HG03521 (cell line): ENCODE results near the gene KIAA0586.
"Not testable (repeated sequence)": the region's sequence is repeated elsewhere in the genome, so short reads cannot be mapped to it uniquely, and the experiment has no call there.

Experiments
- ATAC-seq: cut with Tn5 transposase; IDR thresholded peaks from one replicate; pipeline ENCODE4 v1.9.1; 2021; ENCODE audit warnings: mild to moderate bottlenecking, moderate library complexity; ENCODE audit not compliant: unreplicated experiment

The KIAA0586 gene

DNA sequence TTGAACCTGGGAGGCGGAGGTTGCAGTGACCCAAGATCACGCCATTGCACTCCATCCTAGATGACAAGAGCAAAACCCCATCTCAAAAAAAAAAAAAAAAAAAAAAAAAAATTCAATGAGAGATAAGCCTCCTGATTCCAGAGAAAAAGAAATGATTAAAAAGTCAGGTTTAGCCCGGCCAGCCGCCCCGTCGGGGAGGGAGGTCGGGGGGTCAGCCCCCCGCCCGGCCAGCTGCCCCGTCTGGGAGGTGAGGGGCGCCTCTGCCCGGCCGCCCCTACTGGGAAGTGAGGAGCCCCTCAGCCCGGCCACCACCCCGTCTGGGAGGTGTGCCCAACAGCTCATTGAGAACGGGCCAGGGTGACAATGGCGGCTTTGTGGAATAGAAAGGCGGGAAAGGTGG, 160.8 kb downstream of the KIAA0586 start:
- not testable (repeated sequence) for ATAC-seq

DNA sequence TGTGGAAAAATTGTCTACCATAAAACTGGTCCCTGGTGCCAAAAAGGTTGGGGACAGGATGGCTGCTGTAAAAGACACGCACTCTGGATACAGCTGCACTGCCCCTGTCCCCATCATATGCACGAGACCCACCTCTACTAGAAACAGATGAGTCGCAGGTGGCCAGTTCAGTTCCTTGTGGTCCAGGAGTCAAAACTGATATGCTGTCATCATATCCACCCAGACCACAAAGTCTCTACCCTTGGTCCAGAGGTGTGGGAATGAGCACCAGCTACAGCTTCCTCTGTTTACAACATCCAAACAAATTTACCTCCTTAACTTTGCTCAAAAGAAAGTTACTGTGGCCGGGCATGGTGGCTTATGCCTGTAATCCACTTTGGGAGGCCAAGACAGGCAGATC, 166.5 kb downstream of the KIAA0586 start:
- ATAC-seq = no peak

DNA sequence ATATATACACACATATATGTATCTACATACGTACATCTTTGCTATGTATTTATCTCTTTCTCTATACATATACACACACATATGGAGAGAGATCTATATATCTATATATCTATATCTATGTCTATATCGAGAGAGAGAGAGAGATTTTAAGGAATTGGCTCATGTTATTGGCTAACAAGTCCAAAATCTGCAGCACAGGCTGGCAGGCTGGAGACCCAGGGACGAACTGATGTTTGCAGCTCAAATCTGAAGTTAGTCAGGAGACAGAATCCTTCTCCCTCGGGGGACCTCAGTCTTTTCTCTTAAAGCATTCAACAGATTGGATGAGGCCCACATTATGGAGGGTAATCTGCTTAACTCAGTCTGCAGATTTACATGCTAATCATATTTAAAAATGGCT, 169.5 kb downstream of the KIAA0586 start:
- ATAC-seq = no peak

DNA sequence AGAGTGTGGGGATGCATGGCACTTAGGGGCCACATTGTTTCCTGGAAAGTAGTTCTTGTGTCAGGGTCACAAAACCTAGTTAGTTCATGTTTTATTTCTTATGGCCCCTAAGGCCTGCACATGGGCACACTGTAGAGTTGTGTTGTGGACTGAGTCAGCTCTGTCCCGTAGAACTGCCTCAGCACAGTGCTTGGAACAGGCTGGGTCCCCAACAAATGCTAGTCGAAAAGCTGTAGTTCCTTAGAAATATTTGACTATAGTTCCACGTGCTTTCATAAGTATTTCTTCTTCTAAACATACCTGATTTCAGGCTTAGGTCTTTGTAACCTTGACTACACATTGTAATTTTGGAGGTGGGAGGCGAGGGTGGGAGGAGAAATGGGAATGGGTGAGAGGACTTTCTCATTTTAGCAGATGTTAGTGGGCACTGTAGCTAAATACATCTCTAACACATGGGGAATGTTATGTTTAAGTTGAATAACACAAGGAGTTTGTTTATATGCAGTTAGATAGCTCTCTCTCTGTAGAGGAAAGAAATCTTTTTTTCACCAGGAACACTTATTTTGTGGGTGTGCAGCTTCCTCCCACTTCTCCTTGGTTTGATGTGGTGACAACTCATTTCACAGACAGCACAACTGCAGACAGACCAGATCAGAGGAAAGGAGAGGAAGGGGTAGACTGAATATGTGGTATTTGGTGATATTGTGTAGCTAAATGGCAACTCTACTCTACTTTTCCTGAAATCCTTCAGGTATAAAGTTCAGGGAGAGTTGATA, 170.7 kb downstream of the KIAA0586 start:
- ATAC-seq = no peak

DNA sequence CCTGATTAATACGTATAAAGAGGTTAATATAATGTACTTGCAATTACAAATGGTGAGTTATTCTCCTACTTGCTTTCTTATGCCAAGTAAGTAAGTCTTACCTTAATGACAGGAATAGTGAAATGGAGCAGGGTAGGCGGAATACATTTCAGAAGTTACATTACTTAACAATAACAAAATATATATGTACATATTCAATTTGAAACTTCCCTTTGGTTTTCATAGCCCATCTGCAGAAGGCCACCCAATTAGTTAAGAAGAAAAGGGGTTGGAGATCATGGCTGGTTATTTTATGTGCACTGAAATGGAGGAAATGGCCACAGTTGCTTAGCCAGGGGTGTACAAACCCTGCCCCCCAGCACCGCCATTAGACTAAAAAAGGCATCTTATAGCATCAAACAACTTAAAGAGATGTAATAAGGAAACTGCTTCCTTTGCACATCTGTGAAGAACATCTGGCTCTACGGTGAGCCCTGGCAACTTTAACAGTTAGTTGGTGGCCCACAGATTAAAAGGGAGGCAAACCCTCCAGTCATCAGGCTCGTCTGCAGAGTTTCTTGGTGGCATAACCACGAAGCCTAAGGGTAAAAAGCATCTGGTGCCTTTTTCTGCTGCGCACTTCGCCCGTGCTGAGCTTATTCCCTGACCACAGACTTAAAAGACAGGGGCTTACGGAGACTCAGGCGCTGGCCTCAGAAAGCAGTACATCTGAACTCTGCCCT, 171.4 kb downstream of the KIAA0586 start:
- ATAC-seq = no peak

DNA sequence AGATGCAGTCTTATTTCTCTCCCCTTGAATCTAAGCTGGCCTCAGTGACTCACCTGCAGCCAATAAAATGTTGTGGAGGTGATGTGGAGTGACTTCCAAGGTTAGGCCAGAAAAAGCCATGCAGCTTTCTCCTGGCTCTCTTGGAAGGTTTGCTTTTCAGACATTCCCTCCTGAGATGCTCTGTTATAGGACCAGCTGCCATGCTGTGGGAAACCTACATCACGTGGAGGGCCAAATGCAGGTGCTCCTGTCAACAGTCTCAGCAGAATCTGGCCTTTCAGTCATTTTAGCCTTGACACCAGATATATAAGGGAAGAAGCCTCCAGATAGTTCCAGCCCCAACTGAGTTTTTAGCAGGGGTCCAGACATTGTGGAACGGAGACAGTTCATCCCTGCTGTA, 172.2 kb downstream of the KIAA0586 start:
- no peak for ATAC-seq
